Natural killer cell (primary cell): Measurements from ENCODE around the gene NDST3. TPM values are rescaled to one million over a fixed set of nuclear protein-coding genes. Genes with fewer than 3 reads are reported as not detected.

Experiments
- ATAC-seq, 3 donors: fragments of 150-1000 bp in 2 of 3; fragments of 200-7000 bp in 1 of 3; cut with Tn5 transposase; 1 replicate in 1 of 3; 2 replicates in 2 of 3; pipeline ENCODE4 v1.10.0; 2021; ENCODE audit warnings: mild to moderate bottlenecking in 2 of 3, moderate library complexity in 2 of 3
- DNase-seq, 2 donors: peaks; one replicate each; pipeline versions ENCODE4 v3.0.0 to v3.0.0-alpha.2; 2013 to 2021; ENCODE audit warnings: mixed read lengths in 1 of 2
- H3K27ac ChIP-seq: one replicate; pipeline ENCODE4 v1.5.1; 2013; ENCODE audit warnings: mild to moderate bottlenecking, low read length
- H3K27me3 ChIP-seq: one replicate; pipeline ENCODE4 v1.6.1; 2013; ENCODE audit warnings: low read length; ENCODE audit not compliant: control insufficient read depth, insufficient read depth
- H3K36me3 ChIP-seq: one replicate; pipeline ENCODE4 v1.6.1; 2013; ENCODE audit warnings: low read length; ENCODE audit not compliant: control insufficient read depth, insufficient read depth
- H3K4me1 ChIP-seq: one replicate; pipeline ENCODE4 v1.6.1; 2013; ENCODE audit warnings: low read length; ENCODE audit not compliant: control insufficient read depth, insufficient read depth
- H3K4me3 ChIP-seq: one replicate; pipeline ENCODE4 v1.5.1; 2013; ENCODE audit warnings: low read length
- H3K9me3 ChIP-seq: one replicate; pipeline ENCODE4 v1.6.1; 2013; ENCODE audit warnings: low read length; ENCODE audit not compliant: control insufficient read depth, insufficient read depth
- H3K27ac Mint-ChIP-seq, 2 donors: one replicate each; pipeline ENCODE4 v1.8.0; 2022; ENCODE audit warnings: mild to moderate bottlenecking in 2 of 2, mixed read lengths in 2 of 2, moderate library complexity in 1 of 2
- H3K27me3 Mint-ChIP-seq, 2 donors: one replicate each; pipeline ENCODE4 v1.8.0; 2022; ENCODE audit warnings: low read depth in 2 of 2, mixed read lengths in 2 of 2
- H3K36me3 Mint-ChIP-seq: one replicate; pipeline ENCODE4 v1.8.0; 2022; ENCODE audit warnings: mixed read lengths
- H3K4me1 Mint-ChIP-seq, 2 donors: one replicate each; pipeline ENCODE4 v1.8.0; 2022; ENCODE audit warnings: mixed read lengths in 2 of 2
- H3K4me3 Mint-ChIP-seq: one replicate; pipeline ENCODE4 v1.8.0; 2022; ENCODE audit warnings: mild to moderate bottlenecking, moderate library complexity, mixed read lengths
- H3K9me3 Mint-ChIP-seq, 2 donors: one replicate each; pipeline ENCODE4 v1.8.0; 2022; ENCODE audit warnings: mixed read lengths in 2 of 2
- WGBS: methylation state at CpG from one replicate; pipeline ENCODE4 v1.1.7; 2013; ENCODE audit warnings: missing lambda C conversion rate; ENCODE audit not compliant: insufficient coverage; 5-methylcytosine and 5-hydroxymethylcytosine counted together
- intact Hi-C: fragments of 100-400 bp; cut with micrococcal nuclease; formaldehyde crosslinking; loops from one replicate; pipeline ENCODE4 v1.14.2; 2022
- total RNA-seq, 4 donors: library from RNA; stranded (reverse); fragments of 120-200 nt in 1 of 4; gene quantifications; one replicate each; pipeline versions ENCODE4 v1.2.3 to v1.2.4, GENCODE V29; 2013 to 2022
- TF ChIP-seq, protein P1 (sequence below): fragments of 200-600 bp; IDR thresholded peaks from one replicate; pipeline ENCODE4 v1.8.0; 2022; ENCODE audit warnings: antibody characterized with exemption

Gene NDST3
- total RNA-seq, 3 donors from 2014 or later (not counting 1 experiment from before 2014, with no cell fraction given): not detected

DNA sequence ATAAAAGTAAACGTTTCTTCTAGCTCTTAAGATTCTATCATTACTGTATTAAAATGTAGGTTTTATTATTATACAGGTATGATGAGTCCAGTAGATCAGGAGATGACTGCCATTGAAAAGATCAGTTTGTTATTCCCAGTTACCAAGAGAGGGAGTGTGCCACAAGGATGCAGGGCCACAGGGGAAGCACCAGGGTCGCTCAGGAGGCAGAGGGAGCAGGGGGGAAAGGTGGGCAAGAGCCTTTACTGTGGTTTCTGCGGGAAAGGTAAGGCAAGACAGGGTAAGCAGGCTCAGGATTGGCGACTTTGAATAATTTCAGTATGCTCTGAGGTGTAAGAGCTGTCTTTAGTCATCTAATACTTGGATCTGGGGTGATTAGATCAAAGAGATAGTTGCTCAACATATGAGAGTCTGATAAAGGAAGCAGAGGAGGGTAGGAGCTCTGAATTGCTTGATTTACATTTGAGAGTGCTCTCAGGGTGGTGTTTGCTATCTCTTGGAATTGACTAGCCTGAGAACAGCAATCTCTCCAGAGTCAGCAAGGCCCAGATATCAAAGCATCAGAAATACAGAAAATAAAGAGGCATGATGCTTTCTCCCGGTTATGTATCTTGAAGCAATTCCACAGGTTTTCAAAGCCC, 86.0 kb downstream of the NDST3 start:
- H3K36me3 ChIP-seq: no peaks in the 10 kb centered on the region
- no peaks in the 10 kb centered on the region for H3K27me3 Mint-ChIP-seq
- intact Hi-C loops: no loop called here
- DNase-seq: no peak
- H3K4me3 ChIP-seq: no peak overlapping the region
- no peaks in the 10 kb centered on the region for H3K9me3 ChIP-seq
- H3K36me3 Mint-ChIP-seq: no peaks in the 10 kb centered on the region
- no peak for ATAC-seq
- H3K9me3 Mint-ChIP-seq: peaks cover 0 to 4% of the 10 kb centered on the region in 2 donors
- TF ChIP-seq, protein P1, sequence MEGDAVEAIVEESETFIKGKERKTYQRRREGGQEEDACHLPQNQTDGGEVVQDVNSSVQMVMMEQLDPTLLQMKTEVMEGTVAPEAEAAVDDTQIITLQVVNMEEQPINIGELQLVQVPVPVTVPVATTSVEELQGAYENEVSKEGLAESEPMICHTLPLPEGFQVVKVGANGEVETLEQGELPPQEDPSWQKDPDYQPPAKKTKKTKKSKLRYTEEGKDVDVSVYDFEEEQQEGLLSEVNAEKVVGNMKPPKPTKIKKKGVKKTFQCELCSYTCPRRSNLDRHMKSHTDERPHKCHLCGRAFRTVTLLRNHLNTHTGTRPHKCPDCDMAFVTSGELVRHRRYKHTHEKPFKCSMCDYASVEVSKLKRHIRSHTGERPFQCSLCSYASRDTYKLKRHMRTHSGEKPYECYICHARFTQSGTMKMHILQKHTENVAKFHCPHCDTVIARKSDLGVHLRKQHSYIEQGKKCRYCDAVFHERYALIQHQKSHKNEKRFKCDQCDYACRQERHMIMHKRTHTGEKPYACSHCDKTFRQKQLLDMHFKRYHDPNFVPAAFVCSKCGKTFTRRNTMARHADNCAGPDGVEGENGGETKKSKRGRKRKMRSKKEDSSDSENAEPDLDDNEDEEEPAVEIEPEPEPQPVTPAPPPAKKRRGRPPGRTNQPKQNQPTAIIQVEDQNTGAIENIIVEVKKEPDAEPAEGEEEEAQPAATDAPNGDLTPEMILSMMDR: no peak
- no peak overlapping the region for H3K4me3 Mint-ChIP-seq
- H3K4me1 ChIP-seq: no peaks in the 10 kb centered on the region
- H3K27ac ChIP-seq: no peak overlapping the region
- no peak overlapping the region for H3K27ac Mint-ChIP-seq
- 70% methylated on average over 4 of the region's 5 CpGs for WGBS
- H3K27me3 ChIP-seq: no peaks in the 10 kb centered on the region
- no peaks in the 10 kb centered on the region for H3K4me1 Mint-ChIP-seq

DNA sequence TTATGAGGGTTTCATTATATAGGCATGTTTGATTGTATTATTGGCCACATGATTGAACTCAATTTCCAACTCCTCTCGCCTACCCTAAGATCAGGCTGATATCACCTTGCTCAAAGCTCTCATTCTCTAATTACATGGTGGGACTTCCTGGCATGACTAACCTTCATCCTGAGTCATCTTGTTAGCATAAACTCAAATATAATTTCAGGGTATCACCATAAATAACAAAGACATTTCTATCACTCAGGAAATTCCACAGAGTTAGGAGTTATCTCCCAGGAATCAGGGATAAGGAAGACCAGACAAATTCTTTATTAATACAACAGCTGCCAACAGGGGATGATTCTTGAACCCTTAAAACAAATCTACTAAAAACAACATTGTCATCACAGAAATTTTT, 90.7 kb downstream of the NDST3 start:
- intact Hi-C loops: no loop called here
- ATAC-seq (no peak), DNase-seq (no peak)
- Mint-ChIP-seq H3K36me3 (peaks cover 11% of the 10 kb centered on the region), H3K27me3 (no peaks in the 10 kb centered on the region), H3K4me1 (no peaks in the 10 kb centered on the region), H3K9me3 (peaks cover 11 to 13% of the 10 kb centered on the region in 2 donors), H3K27ac (no peak overlapping the region), H3K4me3 (no peak overlapping the region)
- Histone ChIP-seq H3K4me3 (no peak overlapping the region), H3K36me3 (no peaks in the 10 kb centered on the region), H3K27ac (no peak overlapping the region), H3K9me3 (no peaks in the 10 kb centered on the region), H3K4me1 (no peaks in the 10 kb centered on the region), H3K27me3 (no peaks in the 10 kb centered on the region)
- TF ChIP-seq, protein P1: no peak
- WGBS: 85% methylated on average over 1 of the region's 1 CpG

DNA sequence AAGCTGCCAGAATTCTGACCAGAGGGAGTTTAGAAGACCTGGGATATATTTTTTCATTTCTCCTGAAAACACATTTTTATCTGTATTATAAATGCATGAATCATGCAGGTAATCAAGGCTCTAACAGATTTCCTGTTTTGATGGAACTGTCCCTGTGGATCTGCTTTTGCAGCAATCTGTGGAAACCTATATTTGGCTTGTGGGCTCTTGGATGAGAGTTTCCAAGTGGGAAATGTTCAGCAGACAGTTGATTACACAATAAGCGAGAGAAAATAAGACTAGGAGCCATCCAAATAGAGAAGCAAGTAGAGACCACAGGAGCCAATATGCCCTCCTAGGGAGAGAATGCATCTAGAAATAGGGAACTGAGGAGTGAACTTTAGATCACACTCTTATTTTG, 105.0 kb downstream of the NDST3 start:
- ATAC-seq (no peak), DNase-seq (no peak)
- TF ChIP-seq, protein P1: no peak
- WGBS: 97% methylated on average over 1 of the region's 1 CpG
- no peak overlapping the region for H3K27ac Mint-ChIP-seq
- no peak overlapping the region for H3K4me3 ChIP-seq
- no peaks in the 10 kb centered on the region for H3K36me3 ChIP-seq
- H3K4me1 ChIP-seq: no peaks in the 10 kb centered on the region
- no peaks in the 10 kb centered on the region for H3K9me3 ChIP-seq
- no peaks in the 10 kb centered on the region for H3K27me3 ChIP-seq
- no peak overlapping the region for H3K4me3 Mint-ChIP-seq
- no peaks in the 10 kb centered on the region for H3K36me3 Mint-ChIP-seq
- intact Hi-C loops: no loop called here
- no peaks in the 10 kb centered on the region for H3K27me3 Mint-ChIP-seq
- peaks cover 2 to 9% of the 10 kb centered on the region in 2 donors for H3K9me3 Mint-ChIP-seq
- no peak overlapping the region for H3K27ac ChIP-seq
- no peaks in the 10 kb centered on the region for H3K4me1 Mint-ChIP-seq

DNA sequence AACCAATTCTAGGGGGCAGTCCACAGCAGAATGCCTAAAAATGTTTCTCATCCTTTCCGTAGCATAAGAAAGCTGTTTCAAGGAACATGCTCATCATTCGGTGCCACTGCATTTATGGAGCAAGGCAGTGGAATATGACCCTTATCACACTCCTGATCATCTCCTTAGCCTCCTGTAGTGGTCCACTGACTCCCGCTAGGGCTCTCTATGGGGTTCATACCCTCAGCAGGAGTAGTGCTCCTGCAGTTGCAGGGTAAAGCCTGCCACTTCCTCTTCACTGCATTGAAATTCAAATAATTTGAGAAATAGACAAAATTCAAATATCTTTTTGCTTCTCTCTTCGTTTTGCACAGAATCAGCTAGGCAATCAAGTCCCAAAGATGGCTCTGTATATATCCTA, 107.0 kb downstream of the NDST3 start:
- H3K4me1 ChIP-seq: no peaks in the 10 kb centered on the region
- Mint-ChIP-seq H3K27ac (no peak overlapping the region), H3K9me3 (peaks cover 0 to 12% of the 10 kb centered on the region in 2 donors), H3K36me3 (no peaks in the 10 kb centered on the region), H3K27me3 (no peaks in the 10 kb centered on the region), H3K4me3 (no peak overlapping the region), H3K4me1 (no peaks in the 10 kb centered on the region)
- DNase-seq (no peak), ATAC-seq (no peak)
- no peak overlapping the region for H3K4me3 ChIP-seq
- no peaks in the 10 kb centered on the region for H3K36me3 ChIP-seq
- TF ChIP-seq, protein P1: no peak
- intact Hi-C loops: no loop called here
- H3K27me3 ChIP-seq: no peaks in the 10 kb centered on the region
- H3K27ac ChIP-seq: no peak overlapping the region
- 94% methylated on average over 4 of the region's 4 CpGs for WGBS
- H3K9me3 ChIP-seq: no peaks in the 10 kb centered on the region
